ENCODE results near the gene ABCA13.
"Not testable (repeated sequence)": the region's sequence is repeated elsewhere in the genome, so short reads cannot be mapped to it uniquely, and the experiment has no call there.

The ABCA13 gene

DNA sequence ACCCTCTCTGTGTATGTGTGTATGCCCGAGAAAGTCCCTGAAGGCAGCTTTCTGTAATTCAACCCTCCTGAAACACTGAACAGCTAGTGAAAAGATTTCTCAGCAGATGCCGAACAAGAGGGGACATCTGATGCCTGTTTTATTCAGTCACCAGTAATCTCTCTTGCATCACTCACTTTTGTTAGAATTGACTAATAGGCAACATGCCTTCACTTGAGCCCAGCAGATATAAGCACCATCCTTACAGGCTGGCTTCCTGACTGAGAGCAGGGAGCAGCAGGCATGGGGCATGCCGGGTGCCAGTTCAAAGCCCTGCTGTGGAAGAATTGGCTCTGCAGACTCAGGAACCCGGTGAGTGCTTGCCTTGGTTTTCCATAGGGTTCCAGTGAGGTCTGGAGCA is at the start of gene ABCA13:
Gene ABCA13 (plus strand): TSS at position 257 of the 400 bp plus-strand sequence. CDS start 26 bp downstream, at position 283.
- in situ Hi-C loops (cut with HindIII; ENCODE audit: low pct_ligation_motif_present, low pct_unique_long_range_greater_than_20kb, low sequenced_read_pairs) = no loop called here
- no peak for DNase-seq

DNA sequence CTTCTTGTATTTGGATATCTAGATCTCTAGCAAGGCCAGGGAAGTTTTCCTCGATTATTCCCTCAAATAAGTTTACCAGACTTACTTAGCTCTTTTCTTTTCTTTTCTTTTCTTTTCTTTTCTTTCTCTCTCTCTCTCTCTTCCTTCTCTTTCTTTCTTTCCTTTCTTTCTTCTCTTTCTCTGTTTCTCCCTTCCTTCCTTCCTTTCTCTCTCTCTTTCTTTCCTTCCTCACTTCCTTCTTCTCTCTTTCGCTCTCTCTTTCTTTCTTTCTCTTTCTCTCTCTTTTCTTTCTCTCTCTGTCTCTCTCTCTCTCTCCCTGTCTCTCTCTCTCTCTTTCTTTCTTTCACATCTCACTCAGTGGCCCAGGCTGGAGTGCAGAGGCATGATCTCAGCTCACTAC is 45.2 kb upstream of the ABCA13 start:
- in situ Hi-C loops (cut with HindIII; ENCODE audit: low pct_ligation_motif_present, low pct_unique_long_range_greater_than_20kb, low sequenced_read_pairs) = no loop called here
- no peak for DNase-seq

DNA sequence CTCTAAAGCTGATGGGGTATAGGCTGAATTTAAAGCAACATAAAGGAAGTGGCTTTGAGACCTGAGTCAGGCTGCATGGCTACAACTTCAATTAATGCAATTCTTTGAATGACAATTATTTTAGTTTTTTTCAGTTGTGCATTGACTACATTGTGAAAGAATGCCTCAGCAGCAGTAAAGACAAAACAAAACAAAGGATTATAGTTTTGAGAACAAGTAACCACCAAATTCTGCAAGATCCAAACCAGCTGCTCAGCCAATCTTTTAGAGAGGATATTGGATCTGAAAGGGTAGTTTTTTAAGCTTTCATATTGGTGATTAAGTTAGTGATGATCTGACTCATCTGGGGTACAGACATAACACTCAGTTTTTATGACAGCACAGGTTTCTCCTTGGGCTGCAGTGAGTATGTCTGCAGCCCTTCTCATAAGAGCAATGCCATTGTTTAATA is 40.6 kb upstream of the ABCA13 start:
- in situ Hi-C loops (cut with HindIII; ENCODE audit: low pct_ligation_motif_present, low pct_unique_long_range_greater_than_20kb, low sequenced_read_pairs) = no loop called here
- no peak for DNase-seq

GRCh38 chr7:48132792-48133191 is 38.5 kb upstream of the ABCA13 start:
- in situ Hi-C loops (cut with HindIII; ENCODE audit: low pct_ligation_motif_present, low pct_unique_long_range_greater_than_20kb, low sequenced_read_pairs) = no loop called here
- DNase-seq = no peak

- DNase-seq = peak; percentile 40
- in situ Hi-C loops (cut with HindIII; ENCODE audit: low pct_ligation_motif_present, low pct_unique_long_range_greater_than_20kb, low sequenced_read_pairs) = no loop called here
Measured at GRCh38 chr7:48139459-48139858, 31.8 kb upstream of the ABCA13 start.

GRCh38 chr7:48140001-48140681 is 31.1 kb upstream of the ABCA13 start:
- no peak for DNase-seq
- in situ Hi-C loops (cut with HindIII; ENCODE audit: low pct_ligation_motif_present, low pct_unique_long_range_greater_than_20kb, low sequenced_read_pairs) = no loop called here

- DNase-seq = no peak
- in situ Hi-C loops (cut with HindIII; ENCODE audit: low pct_ligation_motif_present, low pct_unique_long_range_greater_than_20kb, low sequenced_read_pairs) = no loop called here
Measured at GRCh38 chr7:48141521-48141920, 29.7 kb upstream of the ABCA13 start.

DNA sequence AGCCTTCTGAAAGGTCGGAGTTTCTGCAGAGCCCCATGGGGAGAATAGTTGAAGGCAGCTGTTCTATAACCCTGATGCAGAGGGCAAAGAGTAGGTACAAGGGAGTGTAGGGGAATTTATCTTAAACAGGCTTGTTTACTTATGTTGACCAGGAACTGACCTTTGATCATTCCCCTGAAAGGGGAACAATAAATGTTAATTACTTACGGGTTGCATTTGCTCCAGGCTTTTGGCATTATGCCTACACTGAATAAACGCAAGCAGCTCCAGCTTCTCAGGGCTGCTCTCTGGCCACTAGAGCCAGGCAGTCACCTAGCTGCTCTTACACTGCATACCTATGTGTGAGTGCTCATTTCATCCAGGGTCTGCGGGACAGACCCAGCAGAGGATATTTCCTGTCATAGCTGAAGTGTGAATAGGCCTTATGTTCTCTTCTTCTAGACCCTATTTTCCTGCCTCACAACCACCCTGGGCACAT is 26.9 kb upstream of the ABCA13 start:
- in situ Hi-C loops (cut with HindIII; ENCODE audit: low pct_ligation_motif_present, low pct_unique_long_range_greater_than_20kb, low sequenced_read_pairs) = no loop called here
- DNase-seq = no peak

GRCh38 chr7:48147078-48147591 is 24.1 kb upstream of the ABCA13 start:
- DNase-seq = no peak
- in situ Hi-C loops (cut with HindIII; ENCODE audit: low pct_ligation_motif_present, low pct_unique_long_range_greater_than_20kb, low sequenced_read_pairs) = no loop called here

DNA sequence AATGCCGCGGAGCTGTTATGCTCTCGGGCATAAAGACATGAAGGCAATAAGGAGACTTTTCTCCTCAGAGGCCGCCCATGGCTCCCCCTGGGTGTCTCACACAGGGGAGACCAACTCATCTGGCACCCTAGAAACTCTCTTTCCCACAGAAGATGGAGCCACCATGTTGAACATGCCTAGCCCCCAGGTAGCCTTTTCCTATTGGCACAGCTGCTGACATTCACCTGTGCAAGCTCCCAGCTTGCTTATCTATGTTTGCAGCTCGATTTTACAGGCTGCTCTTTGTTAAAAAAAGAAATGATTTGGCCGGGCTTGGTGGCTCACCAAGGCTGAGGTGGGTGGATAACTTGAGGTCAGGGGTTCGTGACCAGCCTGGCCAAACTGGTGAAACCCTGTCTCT is 23.6 kb upstream of the ABCA13 start:
- in situ Hi-C loops (cut with HindIII; ENCODE audit: low pct_ligation_motif_present, low pct_unique_long_range_greater_than_20kb, low sequenced_read_pairs); DNase-seq: not testable (repeated sequence)

DNA sequence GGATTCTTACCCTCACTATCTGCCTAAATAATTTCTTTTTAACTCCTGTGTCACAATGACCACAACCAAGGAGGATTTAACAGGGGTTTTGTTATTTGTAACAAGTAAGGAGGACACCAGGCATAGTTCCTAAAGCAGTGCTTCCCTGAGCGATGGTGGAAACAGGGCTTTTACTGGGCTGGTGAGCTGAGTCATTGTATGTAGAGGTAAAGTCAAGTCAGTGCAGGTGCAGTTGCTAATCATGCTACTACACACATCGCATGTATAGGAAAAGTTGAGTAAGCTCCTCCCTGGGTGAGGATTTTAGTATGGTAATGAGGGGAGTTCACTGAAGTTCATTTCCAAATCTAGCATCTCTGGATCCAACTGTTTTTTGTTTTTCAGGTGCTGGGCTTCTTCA is 22.9 kb upstream of the ABCA13 start:
- no peak for DNase-seq
- in situ Hi-C loops (cut with HindIII; ENCODE audit: low pct_ligation_motif_present, low pct_unique_long_range_greater_than_20kb, low sequenced_read_pairs) = no loop called here

DNA sequence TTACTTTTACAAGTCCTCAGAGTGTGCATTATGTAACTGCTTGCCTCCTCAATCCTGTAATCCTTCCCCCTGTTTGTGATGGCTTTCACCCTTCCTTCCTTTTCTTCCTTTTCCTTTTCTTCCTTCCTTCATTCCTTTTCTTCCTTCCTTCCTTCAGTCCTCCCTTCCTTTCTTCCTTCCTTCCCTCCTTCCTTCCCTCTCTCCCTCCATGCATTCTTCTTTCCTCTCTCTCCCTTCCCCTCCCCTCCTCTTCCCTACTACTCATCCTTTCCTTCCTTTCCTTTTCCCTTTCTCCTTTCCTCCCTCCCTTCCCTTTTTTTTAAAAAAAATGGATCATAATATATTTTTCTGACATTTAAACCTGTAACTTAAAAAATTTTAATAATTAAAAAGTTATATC is 22.2 kb upstream of the ABCA13 start:
- in situ Hi-C loops (cut with HindIII; ENCODE audit: low pct_ligation_motif_present, low pct_unique_long_range_greater_than_20kb, low sequenced_read_pairs) = no loop called here
- DNase-seq = no peak

- in situ Hi-C loops (cut with HindIII; ENCODE audit: low pct_ligation_motif_present, low pct_unique_long_range_greater_than_20kb, low sequenced_read_pairs) = no loop called here
- DNase-seq = no peak
Measured at GRCh38 chr7:48150086-48150485, 21.2 kb upstream of the ABCA13 start.

GRCh38 chr7:48154792-48155413 is 16.4 kb upstream of the ABCA13 start:
- peak; percentile 55 for DNase-seq
- in situ Hi-C loops (cut with HindIII; ENCODE audit: low pct_ligation_motif_present, low pct_unique_long_range_greater_than_20kb, low sequenced_read_pairs) = no loop called here

GRCh38 chr7:48158404-48158803 is 12.9 kb upstream of the ABCA13 start:
- in situ Hi-C loops (cut with HindIII; ENCODE audit: low pct_ligation_motif_present, low pct_unique_long_range_greater_than_20kb, low sequenced_read_pairs) = no loop called here
- DNase-seq = no peak

DNA sequence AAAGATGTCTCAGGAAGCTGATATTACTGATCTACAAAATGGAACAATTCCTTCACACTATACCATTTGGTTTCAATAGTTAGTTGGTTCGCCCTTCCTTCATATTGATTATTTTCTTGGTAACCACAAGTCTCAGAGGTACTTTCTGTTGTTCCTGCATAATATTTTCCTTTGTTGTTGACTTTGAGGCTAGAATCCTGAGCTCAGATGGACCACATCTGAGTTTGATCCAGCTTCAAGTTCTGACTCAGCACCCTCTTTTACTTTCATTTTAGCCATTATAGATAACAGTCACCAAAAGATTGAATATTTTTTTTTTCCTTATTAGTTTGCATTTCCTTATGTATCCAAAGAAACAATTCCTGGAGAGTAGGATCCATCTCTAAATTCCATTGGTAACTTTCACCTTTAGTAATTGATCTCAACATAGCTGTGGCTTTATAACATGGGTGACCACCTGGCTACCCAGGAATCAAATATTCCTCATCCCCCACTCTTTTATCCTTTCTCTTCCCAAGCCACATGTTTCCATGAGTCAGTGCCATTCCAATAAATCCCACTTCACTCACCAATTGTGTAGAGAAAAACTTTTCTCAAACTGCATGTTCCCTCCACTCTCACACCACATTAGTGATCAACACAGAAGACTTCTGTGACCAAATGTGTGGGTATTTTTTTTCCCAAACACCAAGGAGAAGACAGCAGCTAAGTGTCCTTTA is 9.7 kb upstream of the ABCA13 start:
- DNase-seq = no peak
- in situ Hi-C loops (cut with HindIII; ENCODE audit: low pct_ligation_motif_present, low pct_unique_long_range_greater_than_20kb, low sequenced_read_pairs) = no loop called here

DNA sequence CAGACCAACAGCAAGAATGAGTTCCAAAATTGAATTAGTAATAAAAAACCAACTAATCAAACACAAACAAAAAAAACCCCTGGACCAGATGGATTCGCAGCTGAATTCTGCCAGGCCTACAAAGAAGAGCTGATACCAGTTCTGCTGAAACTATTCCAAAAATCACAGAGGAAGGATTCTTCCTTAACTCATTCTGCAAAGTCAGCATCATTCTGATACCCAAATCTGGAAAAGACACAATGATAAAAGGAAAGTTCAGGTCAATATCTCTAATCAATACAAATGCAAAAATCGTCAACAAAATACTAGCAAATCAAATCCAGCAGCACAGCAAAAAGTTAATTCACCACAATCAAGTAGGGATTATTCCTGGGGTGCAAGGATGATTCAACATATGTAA is 6.1 kb upstream of the ABCA13 start:
- no peak for DNase-seq
- in situ Hi-C loops (cut with HindIII; ENCODE audit: low pct_ligation_motif_present, low pct_unique_long_range_greater_than_20kb, low sequenced_read_pairs) = no loop called here

- DNase-seq = peak; percentile 25
Measured at GRCh38 chr7:48168159-48168558, 3.1 kb upstream of the ABCA13 start.

DNA sequence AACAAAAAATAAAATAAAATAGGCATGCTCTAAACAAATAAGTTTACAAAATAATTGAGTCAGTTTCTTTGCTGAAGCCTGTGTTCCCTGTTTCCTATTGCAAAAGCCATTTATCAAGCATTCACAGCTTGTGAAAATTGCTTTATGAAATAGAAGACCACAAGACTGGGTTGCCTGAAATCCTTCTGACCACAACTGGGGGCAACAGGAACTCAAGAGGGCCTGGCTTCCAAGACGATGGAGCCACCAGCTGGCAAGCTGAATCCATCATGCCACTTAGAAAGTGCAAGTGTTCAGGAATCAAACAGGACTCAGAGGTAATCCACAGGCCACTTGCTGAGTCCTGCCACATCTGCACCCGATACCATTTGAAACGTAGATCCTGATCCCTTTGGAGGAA is 752 bp upstream of the ABCA13 start:
- no peak for DNase-seq
- in situ Hi-C loops (cut with HindIII; ENCODE audit: low pct_ligation_motif_present, low pct_unique_long_range_greater_than_20kb, low sequenced_read_pairs) = no loop called here

More at GRCh38 chr7:48168159-48168558, 3.1 kb upstream of the ABCA13 start:
- in situ Hi-C loops (cut with HindIII; ENCODE audit: low pct_ligation_motif_present, low pct_unique_long_range_greater_than_20kb, low sequenced_read_pairs) = no loop called here
